Neural crest cell (in vitro differentiated cells): Measurements from ENCODE around the gene LDHB. TPM values are rescaled to one million over a fixed set of nuclear protein-coding genes. Genes with fewer than 3 reads are reported as not detected.

Experiments used
- DNase-seq: peaks from one replicate; pipeline ENCODE4 v3.0.0; 2021; ENCODE audit warnings: low read depth, mixed read lengths, low spot score
- H3K27ac Mint-ChIP-seq: one replicate; pipeline ENCODE4 v1.8.0; 2021; ENCODE audit warnings: mild to moderate bottlenecking, mixed read lengths; ENCODE audit not compliant: unreplicated experiment
- H3K27me3 Mint-ChIP-seq: 2 replicates; pipeline ENCODE4 v1.8.0; 2021; ENCODE audit warnings: low read depth, mild to moderate bottlenecking, mixed read lengths
- H3K36me3 Mint-ChIP-seq: 2 replicates; pipeline ENCODE4 v1.8.0; 2021; ENCODE audit warnings: low read depth, mild to moderate bottlenecking, mixed read lengths
- H3K4me1 Mint-ChIP-seq: 2 replicates; pipeline ENCODE4 v1.8.0; 2021; ENCODE audit warnings: mixed read lengths
- H3K4me3 Mint-ChIP-seq: one replicate; pipeline ENCODE4 v1.8.0; 2021; ENCODE audit warnings: mild to moderate bottlenecking, mixed read lengths
- H3K9me3 Mint-ChIP-seq: 2 replicates; pipeline ENCODE4 v1.8.0; 2021; ENCODE audit warnings: mixed read lengths
- total RNA-seq: library from RNA; stranded (reverse); gene quantifications from 2 replicates; pipeline ENCODE4 v1.2.1, GENCODE V29; 2021
- TF ChIP-seq, protein P1 (sequence below): fragments of 200-600 bp; sonication (generic); conservative IDR thresholded peaks from 2 replicates; pipeline ENCODE4 v1.5.0; 2021; ENCODE audit warnings: antibody characterized with exemption, mild to moderate bottlenecking

Gene LDHB
- total RNA-seq, 1 donor from 2014 or later: 1,383 TPM

- no peaks in the 10 kb centered on the region for H3K27me3 Mint-ChIP-seq
- H3K4me1 Mint-ChIP-seq: no peaks in the 10 kb centered on the region
- no peaks in the 10 kb centered on the region for H3K9me3 Mint-ChIP-seq
- no peaks in the 10 kb centered on the region for H3K36me3 Mint-ChIP-seq
- TF ChIP-seq, protein P1, sequence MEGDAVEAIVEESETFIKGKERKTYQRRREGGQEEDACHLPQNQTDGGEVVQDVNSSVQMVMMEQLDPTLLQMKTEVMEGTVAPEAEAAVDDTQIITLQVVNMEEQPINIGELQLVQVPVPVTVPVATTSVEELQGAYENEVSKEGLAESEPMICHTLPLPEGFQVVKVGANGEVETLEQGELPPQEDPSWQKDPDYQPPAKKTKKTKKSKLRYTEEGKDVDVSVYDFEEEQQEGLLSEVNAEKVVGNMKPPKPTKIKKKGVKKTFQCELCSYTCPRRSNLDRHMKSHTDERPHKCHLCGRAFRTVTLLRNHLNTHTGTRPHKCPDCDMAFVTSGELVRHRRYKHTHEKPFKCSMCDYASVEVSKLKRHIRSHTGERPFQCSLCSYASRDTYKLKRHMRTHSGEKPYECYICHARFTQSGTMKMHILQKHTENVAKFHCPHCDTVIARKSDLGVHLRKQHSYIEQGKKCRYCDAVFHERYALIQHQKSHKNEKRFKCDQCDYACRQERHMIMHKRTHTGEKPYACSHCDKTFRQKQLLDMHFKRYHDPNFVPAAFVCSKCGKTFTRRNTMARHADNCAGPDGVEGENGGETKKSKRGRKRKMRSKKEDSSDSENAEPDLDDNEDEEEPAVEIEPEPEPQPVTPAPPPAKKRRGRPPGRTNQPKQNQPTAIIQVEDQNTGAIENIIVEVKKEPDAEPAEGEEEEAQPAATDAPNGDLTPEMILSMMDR: no peak
- no peak overlapping the region for H3K27ac Mint-ChIP-seq
- H3K4me3 Mint-ChIP-seq: no peak overlapping the region
- no peak for DNase-seq
These were observed 40.6 kb downstream of the LDHB start for GRCh38 chr12:21617030-21617429.

GRCh38 chr12:21615431-21615830 is 42.2 kb downstream of the LDHB start:
- no peak overlapping the region for H3K4me3 Mint-ChIP-seq
- no peak for DNase-seq

GRCh38 chr12:21614506-21614905 is 43.1 kb downstream of the LDHB start:
- no peak overlapping the region for H3K27ac Mint-ChIP-seq
- no peaks in the 10 kb centered on the region for H3K4me1 Mint-ChIP-seq
- H3K27me3 Mint-ChIP-seq: no peaks in the 10 kb centered on the region
- TF ChIP-seq, protein P1: no peak
- no peaks in the 10 kb centered on the region for H3K36me3 Mint-ChIP-seq
- no peak for DNase-seq
- H3K4me3 Mint-ChIP-seq: no peak overlapping the region
- no peaks in the 10 kb centered on the region for H3K9me3 Mint-ChIP-seq

More at GRCh38 chr12:21615431-21615830, 42.2 kb downstream of the LDHB start:
- TF ChIP-seq, protein P1: no peak
- Mint-ChIP-seq H3K4me1 (no peaks in the 10 kb centered on the region), H3K27ac (no peak overlapping the region), H3K9me3 (no peaks in the 10 kb centered on the region), H3K27me3 (no peaks in the 10 kb centered on the region), H3K36me3 (no peaks in the 10 kb centered on the region)

GRCh38 chr12:21613931-21614330 is 43.7 kb downstream of the LDHB start:
- no peaks in the 10 kb centered on the region for H3K9me3 Mint-ChIP-seq
- H3K36me3 Mint-ChIP-seq: no peaks in the 10 kb centered on the region
- H3K27me3 Mint-ChIP-seq: no peaks in the 10 kb centered on the region
- no peak for DNase-seq
- H3K4me3 Mint-ChIP-seq: no peak overlapping the region
- H3K4me1 Mint-ChIP-seq: no peaks in the 10 kb centered on the region
- H3K27ac Mint-ChIP-seq: no peak overlapping the region
- TF ChIP-seq, protein P1: peak; percentile 46

DNA sequence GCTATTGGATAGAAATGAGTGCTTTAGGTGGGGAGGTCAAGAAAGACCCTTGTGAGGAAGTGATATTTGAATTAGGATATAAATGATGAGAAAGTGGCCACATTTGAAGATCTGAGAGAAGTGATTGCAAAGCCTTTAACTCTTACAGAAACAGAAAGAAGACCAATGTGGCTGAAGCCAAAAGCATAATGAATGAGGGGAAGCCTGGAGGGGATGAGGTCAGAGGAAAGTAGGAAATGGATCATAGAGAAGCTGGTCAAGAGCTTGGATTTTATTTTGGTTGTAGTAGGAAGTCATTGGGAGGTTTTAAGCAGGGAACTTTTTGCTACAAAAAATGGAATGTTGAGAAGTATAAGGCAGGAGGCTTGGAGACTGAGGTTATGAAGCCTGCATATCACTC is 49.4 kb downstream of the LDHB start:
- Mint-ChIP-seq H3K27me3 (no peaks in the 10 kb centered on the region), H3K4me1 (no peaks in the 10 kb centered on the region), H3K27ac (no peak overlapping the region), H3K4me3 (no peak overlapping the region), H3K9me3 (no peaks in the 10 kb centered on the region), H3K36me3 (no peaks in the 10 kb centered on the region)
- TF ChIP-seq, protein P1: no peak
- no peak for DNase-seq

GRCh38 chr12:21607701-21608100 is 49.9 kb downstream of the LDHB start:
- Mint-ChIP-seq H3K36me3 (no peaks in the 10 kb centered on the region), H3K9me3 (no peaks in the 10 kb centered on the region), H3K27ac (no peak overlapping the region), H3K4me3 (no peak overlapping the region), H3K4me1 (no peaks in the 10 kb centered on the region), H3K27me3 (no peaks in the 10 kb centered on the region)
- TF ChIP-seq, protein P1: no peak
- no peak for DNase-seq
